COLO668 (cell line): ENCODE results near the gene MEOX2.

Experiments
- DNase-seq: peaks from one replicate; lab custom pipeline; 2025; ENCODE audit not compliant: unreplicated experiment; lab: John Stamatoyannopoulos, UW

MEOX2 gene

GRCh38 chr7:15686295-15686956, at the start of gene MEOX2:
TSS of gene MEOX2 (minus strand) at chr7:15686683. CDS start at chr7:15686402, 281 bp downstream.
- peak; percentile 99 for DNase-seq

- no peak for DNase-seq
Measured at GRCh38 chr7:15729746-15730145, 43.3 kb upstream of the MEOX2 start.

- no peak for DNase-seq
Measured at GRCh38 chr7:15725051-15725450, 38.6 kb upstream of the MEOX2 start.

GRCh38 chr7:15723841-15724240, 37.4 kb upstream of the MEOX2 start:
- no peak for DNase-seq

GRCh38 chr7:15720849-15721471, 34.5 kb upstream of the MEOX2 start:
- peak; percentile 54 for DNase-seq

- no peak for DNase-seq
Measured at GRCh38 chr7:15719311-15719710, 32.8 kb upstream of the MEOX2 start.

- DNase-seq: no peak
Measured at GRCh38 chr7:15715435-15715834, 29.0 kb upstream of the MEOX2 start.

- DNase-seq: no peak
Measured at GRCh38 chr7:15709978-15710377, 23.5 kb upstream of the MEOX2 start.

- no peak for DNase-seq
Measured at GRCh38 chr7:15707570-15707969, 21.1 kb upstream of the MEOX2 start.

GRCh38 chr7:15703732-15704131, 17.2 kb upstream of the MEOX2 start:
- DNase-seq: no peak

- no peak for DNase-seq
Measured at GRCh38 chr7:15692501-15693020, 6.1 kb upstream of the MEOX2 start.

- DNase-seq: peak; percentile 39
Measured at GRCh38 chr7:15688911-15689310, 2.4 kb upstream of the MEOX2 start.

- peak; percentile 34 for DNase-seq
Measured at GRCh38 chr7:15688279-15688626, 1.8 kb upstream of the MEOX2 start.

- DNase-seq: peak; percentile 90
Measured at GRCh38 chr7:15687546-15688278, 1.2 kb upstream of the MEOX2 start.

GRCh38 chr7:15686957-15687545, 568 bp upstream of the MEOX2 start:
- peak; percentile 85 for DNase-seq

- peak; percentile 92 for DNase-seq
Measured at GRCh38 chr7:15685358-15686294, 857 bp downstream of the MEOX2 start.

GRCh38 chr7:15684871-15685270, 1.6 kb downstream of the MEOX2 start:
- DNase-seq: peak; percentile 72

- DNase-seq: no peak
Measured at GRCh38 chr7:15684111-15684800, 2.2 kb downstream of the MEOX2 start.

- no peak for DNase-seq
Measured at GRCh38 chr7:15682751-15683245, 3.7 kb downstream of the MEOX2 start.

GRCh38 chr7:15682111-15682510, 4.4 kb downstream of the MEOX2 start:
- DNase-seq: no peak
